Fibroblast of peridontal ligament (primary cell): Measurements from ENCODE around the gene UTP11.

Experiments used
- DNase-seq: peaks from one replicate; pipeline ENCODE4 v3.0.0-alpha.2; 2010; ENCODE audit errors: extremely low read depth

The UTP11 gene

DNA sequence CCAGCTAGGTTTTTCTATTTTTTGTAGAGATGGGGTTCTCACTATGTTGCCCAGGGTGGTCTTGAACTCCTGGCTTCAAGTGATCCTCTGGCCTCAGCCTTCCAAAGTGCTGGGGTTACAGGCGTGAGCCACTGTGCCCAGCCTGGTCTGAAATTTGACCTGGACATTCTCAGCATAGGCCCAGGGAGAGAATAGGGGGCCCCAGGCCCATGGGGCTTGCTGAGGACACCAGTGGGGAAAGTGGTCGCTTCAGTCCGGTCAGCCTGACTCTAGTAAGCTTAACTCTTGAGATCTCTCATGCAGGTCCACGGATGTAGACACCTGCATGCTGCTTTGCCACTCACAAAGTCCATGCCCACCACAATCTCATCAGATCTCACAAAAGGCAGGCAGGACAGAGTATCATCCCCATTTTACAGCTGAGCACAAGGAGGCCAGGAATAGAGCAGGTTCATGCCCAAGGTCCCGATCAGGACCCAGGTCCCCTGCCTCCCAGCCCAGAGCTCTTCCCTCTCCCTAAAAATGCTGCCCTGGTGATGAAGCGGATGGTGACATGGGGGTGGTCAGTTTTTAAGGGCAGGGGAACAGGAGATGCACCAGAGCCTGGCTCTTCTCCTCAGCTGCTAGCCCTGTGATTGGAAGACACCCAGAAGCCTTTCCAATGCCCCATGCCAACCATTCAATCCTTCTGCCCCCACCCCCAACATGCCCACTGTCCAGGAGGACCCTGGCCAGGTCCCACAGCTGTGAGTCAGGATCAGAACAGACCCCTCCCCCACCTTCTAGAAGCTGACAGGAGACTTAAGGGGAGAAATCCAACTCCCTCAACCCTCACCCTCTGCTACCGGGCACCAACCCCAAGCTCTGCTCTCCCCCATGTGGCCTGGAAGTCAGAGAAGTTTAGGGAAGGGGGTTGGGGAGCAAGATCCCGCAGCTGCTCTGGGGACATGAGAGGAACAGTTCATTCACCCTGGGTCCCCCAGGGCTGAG, 9.0 kb upstream of the UTP11 start:
- DNase-seq = peak; percentile 49

DNA sequence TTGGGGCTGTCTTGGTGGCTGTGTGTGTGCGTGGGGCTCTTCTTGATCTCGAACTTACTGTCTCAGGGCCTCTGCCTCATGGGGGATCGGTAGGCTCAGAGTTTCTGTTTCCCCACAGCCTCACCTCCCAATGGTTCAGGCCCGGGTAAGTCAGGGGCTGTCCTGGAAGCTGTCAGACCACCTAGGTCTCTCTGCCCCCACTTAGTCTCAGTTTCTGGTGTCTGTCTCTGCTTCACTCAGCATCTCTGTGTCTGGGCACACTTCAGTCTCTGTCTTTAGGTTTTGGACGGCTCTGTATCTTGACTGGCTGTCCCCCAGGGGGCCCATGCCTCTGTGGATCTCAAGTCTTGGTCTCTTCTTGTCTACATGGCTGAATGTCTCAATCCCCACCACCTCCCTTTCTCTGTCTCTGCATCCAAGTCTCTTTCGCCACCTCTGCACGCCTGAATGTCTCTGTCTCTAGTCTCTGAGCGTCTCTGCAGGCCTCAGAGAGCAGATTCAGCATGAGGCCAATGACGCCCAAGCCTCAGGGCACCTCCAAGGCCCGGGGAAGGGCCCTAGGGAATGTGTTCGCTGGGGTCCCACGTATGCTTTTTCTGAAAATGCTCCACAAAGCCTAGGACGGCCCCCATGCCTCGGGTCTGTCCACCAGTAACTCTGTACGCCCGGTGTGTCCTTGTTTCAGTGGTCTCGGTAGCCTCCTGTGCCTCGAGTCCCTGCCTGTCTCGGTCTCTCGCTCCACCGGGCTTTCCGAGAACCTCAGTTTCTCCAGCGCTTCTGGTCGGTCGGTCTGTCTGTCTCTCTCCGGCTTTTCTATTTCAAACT, 8.0 kb upstream of the UTP11 start:
- peak; percentile 25 for DNase-seq

DNA sequence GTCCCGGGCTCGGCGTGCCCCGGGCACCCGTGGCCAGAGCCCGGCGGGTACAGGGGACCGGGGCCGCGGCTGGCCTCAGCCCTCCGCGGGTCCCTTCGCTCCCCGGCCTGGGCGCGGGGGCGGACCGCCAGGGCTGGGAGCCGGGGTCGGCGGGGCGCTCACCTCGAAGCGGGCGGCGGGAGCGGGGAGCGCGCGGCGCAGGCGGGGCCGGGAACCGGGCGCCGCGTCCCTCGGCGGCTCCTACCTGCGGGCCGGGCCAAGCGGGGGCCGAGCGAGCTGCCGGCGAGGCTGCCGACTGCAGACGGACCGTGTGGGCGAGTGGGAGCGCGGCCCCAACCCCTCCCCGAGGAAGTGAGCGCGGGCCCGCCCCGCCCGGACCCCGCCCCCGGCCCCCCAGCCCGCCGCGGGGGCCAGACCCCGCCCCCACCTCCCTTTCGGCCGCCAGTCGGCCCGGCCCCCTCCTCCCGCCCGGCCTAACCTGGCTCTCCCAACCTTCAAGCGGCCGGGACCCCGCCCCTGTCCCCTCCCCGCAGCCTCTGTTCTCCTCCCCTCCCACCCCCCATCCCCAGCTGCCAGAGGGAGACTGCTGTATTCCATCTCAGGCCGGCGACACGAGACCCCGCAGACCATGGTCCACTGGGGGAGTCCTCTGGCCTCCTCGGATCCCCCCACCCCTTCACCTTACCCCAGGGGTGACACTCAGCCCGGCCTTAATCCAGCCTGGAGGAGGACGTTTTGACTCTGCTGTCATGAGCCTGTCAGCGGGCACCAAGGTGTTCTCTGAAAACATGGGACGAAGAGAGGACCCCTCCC, 7.1 kb upstream of the UTP11 start, which contains the start of gene FHL3:
FHL3 (minus strand) TSS at position 320 of the 813 bp plus-strand sequence. CDS start 6,102 bp downstream, outside the sequence.
- DNase-seq = peak; percentile 16

DNA sequence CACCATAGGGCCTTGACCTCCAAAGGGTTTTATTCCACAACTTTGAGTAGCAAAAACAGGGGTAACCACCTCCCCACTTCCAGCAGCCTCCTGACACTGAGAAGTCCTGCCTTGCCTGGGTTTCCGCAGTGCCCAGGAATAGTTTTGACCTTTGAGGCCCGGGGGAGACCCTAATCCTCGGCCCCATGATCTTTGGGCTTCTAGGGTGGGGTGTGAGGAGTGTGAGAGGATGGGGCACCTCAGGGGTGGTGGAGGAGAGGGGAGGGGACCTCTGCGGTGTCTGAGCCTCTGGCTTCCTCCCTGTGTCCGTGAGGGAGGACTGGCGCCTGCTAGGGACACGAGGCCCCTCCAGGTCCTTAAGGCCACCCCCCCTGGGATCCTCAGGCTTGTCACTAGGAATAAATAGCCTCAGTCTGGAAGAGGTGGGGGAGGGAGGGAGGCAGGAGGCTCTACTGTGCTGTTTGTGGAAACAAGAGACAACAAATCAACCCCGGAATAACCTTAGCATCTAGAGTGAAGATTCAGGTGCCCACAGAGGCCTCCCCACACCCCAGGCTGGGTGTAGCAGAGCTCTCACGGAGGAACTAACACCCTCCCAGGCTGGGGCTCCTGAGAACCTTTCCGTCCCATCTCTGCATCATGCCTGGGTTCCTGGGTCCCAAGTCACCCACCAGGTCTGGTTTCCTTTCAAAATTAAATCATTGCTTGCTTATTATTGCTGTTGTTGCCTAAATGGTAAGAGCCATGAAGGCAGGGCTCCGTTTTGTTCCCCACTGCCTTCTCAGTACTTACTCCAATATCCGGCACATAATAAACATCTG, 6.3 kb upstream of the UTP11 start:
- no peak for DNase-seq

DNA sequence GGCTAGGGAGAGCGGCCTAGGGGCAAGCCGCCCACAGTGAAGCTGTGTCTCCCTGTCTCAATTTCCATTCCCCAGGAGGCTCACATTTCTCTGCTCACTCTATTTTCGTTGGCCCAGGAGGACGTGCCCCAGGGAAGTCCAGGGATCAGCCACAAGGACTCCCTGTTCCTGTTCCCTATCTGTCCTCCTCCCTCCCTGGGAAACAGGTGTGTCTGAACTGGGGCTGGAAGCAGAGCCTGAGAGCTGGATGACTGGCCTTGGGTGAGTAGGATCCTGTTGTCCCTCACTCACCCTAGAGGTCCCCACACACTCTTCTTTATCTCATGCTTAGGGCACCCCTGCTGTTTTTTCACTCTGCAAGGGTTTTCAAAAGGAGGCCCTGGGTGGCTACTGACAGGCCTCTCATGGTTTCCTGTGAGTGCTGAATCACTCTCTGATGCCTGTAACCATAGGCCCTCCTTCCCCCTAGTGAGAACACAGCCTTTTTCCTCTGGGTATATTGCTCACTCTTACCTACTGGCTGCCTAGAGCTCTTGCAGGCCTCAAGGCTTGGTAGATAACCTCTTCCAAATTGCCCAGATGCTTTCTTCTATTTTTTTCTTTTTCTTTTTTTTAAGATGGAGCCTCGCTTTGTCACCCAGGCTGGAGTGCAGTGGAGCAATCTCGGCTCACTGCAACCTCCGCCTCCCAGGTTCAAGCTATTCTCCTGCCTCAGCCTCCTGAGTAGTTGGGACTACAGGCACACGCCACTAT, 3.3 kb upstream of the UTP11 start:
- DNase-seq = peak; percentile 64

DNA sequence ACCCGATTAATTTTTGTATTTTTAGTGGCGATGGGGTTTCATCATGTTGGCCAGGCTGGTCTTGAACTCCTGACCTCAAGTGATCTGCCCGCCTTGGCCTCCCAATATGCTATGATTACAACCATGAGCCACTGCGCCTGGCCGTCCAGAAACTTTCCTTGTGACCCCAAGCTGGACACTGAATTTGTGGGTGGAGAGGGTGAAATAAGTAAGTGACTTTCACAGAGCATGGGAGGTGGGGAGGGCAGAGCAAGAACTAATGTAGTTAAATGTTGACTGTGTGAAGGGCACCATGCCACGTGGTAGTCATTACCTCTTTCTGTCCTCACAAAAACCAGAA, 2.7 kb upstream of the UTP11 start:
- DNase-seq = no peak

DNA sequence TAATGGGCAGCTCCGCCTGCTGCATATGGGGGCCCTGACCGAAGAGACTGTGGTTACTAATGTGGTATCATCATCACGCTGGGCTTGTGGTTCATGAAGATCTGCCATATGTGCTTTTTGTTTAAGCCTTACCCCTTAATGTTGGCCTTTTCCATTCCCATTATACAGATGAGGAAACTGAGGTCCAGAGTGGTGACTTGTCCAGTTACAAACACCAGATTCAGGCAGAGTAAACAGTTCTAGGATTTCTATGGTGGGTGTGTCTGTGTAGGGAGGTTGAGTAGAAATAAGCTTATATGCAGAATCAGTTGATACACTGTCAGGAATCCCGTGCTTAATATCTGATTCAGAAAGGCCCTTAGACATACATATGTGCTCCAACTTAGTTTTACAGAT, 691 bp downstream of the UTP11 start:
- DNase-seq = no peak

DNA sequence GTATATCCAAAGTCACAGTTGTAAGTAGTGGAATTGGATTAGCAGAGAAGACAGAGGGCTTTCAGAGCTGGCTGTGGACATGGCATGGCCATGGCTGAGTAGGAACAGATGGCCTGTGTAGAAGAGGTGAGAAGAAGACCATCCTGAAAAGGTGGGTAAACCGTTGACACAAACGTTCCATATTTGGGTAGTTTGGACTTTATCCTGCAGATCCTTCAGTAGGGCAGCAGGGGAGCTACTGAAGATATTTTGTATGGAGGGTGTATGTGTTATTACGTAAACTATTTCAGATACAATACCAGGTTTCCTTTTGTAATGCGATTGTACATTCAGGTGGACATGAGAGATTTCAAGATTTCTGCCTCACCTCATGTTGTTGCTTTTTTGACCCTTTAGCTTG, 1.6 kb downstream of the UTP11 start:
- DNase-seq = peak; percentile 25

DNA sequence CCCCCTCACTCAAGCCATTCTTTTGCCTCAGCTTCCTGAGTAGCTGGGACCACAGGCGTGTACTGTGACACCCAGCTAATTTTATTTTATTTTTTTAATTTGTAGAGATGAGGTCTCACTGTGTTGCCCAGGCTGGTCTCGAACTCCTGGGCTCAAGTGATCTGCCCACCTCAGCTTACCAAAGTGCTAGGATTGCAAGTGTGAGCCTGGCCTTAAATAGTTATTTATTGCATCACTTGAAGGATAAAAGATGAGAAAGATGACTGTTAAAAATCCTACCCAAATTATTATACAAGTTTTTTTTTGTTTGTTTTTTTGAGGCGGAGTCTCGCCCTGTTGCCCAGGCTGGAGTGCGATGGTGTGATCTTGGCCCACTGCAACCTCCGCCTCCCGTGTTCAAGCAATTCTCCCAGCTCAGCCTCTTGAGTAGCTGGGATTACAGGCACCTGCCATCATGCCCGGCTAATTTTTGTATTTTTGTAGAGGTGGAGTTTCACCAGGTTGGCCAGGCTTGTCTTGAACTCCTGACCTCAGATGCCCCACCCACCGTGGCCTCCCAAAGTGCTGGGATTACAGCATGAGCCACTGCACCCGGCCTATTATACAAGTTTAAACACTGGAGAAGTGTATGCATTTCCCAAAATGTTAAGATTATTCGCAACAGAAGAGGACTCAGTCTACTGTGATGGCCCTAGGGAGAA, 2.3 kb downstream of the UTP11 start:
- DNase-seq = no peak

DNA sequence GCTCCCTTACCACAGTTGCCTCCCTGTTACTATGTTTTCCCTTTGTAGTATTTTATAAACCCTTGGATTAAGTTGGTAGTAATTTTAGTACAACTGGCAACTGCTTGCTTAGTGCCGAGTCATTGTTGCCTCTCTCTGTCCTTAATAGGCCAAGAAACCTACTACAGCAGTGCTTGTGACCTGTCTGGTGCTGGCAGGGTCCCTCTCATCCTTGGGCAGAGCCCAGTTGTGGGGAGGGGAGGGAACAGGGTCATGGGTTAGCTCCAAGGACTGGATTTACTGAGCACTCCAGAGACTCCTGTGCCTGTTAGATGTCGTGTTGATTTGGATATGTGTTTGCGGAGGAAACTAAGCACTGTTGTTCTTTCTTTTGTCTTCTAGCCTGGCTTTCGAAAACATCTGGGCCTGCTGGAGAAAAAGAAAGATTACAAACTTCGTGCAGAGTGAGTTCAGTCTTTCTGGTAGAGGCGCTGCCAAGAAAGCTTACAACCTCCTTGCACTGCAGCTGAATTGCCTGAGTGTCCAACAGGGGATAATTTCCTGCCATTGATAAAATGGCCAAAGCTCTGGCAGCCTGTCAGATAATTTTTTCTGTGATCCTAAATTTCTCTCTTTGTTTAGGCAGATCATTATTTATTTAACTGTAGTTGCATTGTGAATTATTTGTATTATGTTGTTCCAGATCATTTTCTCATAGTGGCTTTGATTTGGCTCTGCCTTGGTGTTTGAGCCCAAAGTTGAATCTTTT, 3.6 kb downstream of the UTP11 start:
- DNase-seq = peak; percentile 28

DNA sequence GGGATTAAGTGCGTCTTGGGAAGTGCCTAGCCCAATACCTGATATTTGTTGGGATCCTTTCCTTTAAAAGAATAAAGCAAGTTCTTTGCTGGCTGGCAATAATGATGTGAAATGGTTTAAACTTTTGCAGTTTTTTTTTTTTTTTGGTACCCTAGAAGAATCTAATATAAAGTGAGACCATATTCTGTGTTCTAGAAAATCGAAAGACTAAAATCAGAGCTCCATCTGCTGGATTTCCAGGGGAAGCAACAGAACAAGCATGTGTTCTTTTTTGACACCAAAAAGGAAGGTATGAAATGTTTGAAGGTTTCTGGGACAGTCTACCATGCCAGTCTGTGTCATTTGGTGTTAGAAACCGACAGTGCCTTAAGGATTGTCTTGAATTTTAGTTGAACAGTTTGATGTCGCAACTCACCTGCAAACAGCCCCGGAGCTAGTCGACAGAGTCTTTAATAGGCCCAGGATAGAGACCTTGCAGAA, 6.4 kb downstream of the UTP11 start:
- peak; percentile 71 for DNase-seq

DNA sequence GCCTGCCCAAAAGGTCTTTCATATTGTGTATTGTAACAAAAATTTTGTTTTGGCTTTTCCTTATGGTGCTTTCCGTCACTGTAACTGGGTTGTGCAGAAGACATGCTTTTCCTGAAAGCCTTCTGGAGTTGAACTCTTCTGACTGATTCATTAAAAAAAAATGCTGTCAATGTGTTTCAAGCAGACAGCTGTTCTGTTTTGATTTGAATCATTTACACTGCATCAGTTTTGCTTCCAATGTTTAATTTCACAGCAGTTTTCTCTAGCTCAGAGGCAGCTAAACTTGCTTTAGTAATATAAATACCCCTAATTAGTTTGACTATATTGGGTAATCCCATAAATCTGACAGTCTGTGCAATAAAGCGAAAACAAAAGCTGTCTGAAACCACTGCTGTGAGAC, 7.9 kb downstream of the UTP11 start:
- no peak for DNase-seq

DNA sequence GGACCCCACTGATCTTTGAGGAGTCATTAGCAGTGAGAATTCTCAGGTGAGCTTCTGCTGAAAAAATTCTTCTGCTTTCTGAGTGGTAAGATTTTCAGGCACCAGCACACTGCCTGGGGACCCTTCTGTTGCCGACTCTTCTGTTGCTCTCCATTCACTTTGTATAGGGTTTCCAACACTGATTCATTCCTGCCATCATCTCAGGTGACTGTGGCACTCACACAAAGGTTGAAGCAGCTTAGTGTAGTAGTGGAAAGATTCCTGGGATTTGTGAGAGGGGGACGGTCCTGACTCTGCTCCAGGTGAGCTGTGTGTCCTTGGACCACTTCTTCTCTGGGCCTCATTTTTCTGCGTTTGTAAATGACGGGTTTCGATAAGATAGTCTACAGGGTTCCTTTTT, 9.4 kb downstream of the UTP11 start:
- no peak for DNase-seq

DNA sequence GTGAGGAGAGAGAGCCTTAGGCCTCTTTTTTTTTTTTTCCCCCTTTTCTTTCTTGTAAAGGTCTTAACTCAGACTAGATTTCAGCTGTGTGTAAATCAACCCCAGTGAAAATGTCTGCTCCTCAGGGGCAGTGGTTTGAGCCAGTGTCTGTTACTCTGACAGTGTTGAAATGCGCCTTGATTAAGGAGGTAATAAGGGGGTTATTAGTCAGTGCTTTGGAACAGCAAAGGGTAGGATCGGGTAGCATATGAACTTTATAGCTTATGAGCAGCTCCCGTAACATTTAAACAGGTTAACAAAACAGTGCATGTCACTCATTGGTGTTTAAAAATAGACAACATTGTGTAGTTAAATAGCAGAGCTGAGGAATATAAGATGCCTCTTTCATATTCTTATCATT, 10.3 kb downstream of the UTP11 start:
- no peak for DNase-seq

DNA sequence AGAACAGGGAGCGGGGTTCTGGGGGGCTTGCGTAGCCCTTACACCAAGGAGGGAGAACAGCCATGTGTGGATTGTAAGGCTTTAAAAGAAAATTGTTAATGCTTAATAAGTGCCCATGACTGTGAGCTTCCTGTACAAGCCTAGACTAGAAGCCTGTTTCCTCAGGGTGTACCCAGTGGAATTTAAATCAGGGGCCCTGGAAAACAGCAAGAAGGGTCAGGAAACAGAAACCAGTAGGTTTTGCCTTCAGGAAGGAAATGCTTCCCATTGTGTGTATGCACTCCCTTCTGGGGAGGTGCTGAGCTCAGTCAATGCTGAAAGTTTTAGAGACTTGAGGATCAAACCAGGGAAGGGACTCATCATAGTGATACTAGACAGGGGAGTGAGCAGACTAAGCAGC, 12.7 kb downstream of the UTP11 start:
- DNase-seq = no peak

DNA sequence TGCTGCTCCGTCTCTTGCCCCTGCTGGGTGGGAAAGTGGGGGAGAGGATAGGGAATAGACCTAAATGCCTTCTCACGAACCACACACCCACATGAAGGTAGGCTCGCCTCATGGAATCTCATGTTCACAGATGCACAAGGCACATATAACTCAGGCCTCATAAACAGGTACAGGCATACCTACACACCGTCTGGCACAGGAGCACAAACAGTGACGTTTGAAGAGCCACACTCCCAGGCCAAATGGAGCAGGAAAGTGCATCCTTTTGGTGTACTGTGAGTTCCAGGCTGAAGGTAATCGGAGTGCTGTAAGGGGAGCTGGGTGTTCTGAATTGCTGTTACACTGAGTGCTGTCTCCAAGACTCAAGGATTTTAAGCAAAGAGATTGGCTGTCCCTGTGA, 13.1 kb downstream of the UTP11 start:
- no peak for DNase-seq

DNA sequence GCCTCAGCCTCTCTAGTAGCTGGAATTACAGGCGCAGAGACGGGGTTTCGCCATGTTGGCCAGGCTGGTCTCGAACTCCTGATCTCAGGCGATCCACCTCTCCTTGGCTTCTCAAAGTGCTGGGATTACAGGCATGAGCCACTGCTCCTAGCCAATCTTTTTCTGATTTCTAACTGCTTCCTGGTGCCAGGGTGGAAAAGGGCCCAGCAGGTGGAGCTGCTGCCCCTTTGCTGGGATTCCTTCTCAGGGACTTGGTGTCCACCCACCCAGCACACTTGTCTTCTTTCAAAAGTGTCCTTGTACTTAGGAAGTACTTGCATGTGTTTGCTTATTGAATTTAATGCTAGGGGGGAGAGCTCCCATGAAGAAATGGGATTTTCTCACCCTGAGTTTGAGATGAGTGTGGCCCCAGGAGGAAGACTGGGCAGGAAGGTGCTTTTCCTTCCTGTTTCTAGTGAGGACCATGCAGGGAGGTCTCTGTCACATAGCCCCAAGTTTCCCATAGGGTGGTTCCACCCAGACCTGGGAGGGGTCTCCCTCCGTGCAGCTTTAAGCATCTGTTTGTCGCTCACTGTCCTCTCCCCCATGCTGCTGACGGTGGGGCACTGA, 14.2 kb downstream of the UTP11 start:
- peak; percentile 49 for DNase-seq
